H9 (cell line): ENCODE results near the gene LMNTD2. TPM values are rescaled to one million over a fixed set of nuclear protein-coding genes. Genes with fewer than 3 reads are reported as not detected.

Experiments
- DNase-seq: peaks from one replicate; pipeline ENCODE4 v3.0.0-alpha.2; 2017
- H2AFZ ChIP-seq: one replicate; pipeline ENCODE4 v1.6.1; 2013; ENCODE audit warnings: mild to moderate bottlenecking, low read length, control low read depth, moderate library complexity
- H2AK5ac ChIP-seq: 2 replicates; pipeline ENCODE4 v1.6.1; 2013; ENCODE audit warnings: low read length, control low read depth, mixed read lengths; ENCODE audit not compliant: insufficient read length
- H2BK120ac ChIP-seq: one replicate; pipeline ENCODE4 v1.6.1; 2013; ENCODE audit warnings: low read depth, mild to moderate bottlenecking, low read length, control low read depth, inconsistent platforms; ENCODE audit not compliant: poor library complexity, severe bottlenecking
- H2BK12ac ChIP-seq: 2 replicates; pipeline ENCODE4 v1.6.1; 2013; ENCODE audit warnings: low read length, control low read depth, mixed read lengths, low read depth; ENCODE audit not compliant: insufficient read length
- H2BK15ac ChIP-seq: 2 replicates; pipeline ENCODE4 v1.6.1; 2013; ENCODE audit warnings: low read depth, low read length, control low read depth
- H2BK20ac ChIP-seq: one replicate; pipeline ENCODE4 v1.6.1; 2013; ENCODE audit warnings: low read depth, mild to moderate bottlenecking, low read length, control low read depth, inconsistent platforms; ENCODE audit not compliant: poor library complexity, severe bottlenecking
- H2BK5ac ChIP-seq: 2 replicates; pipeline ENCODE4 v1.6.1; 2013; ENCODE audit warnings: low read length, control low read depth, mixed read lengths; ENCODE audit not compliant: insufficient read length
- H3K14ac ChIP-seq: 2 replicates; pipeline ENCODE4 v1.6.1; 2013; ENCODE audit warnings: low read length, control low read depth; ENCODE audit not compliant: insufficient read depth
- H3K18ac ChIP-seq: 2 replicates; pipeline ENCODE4 v1.6.1; 2013; ENCODE audit warnings: low read depth, mild to moderate bottlenecking, mixed read lengths, low read length, control low read depth; ENCODE audit not compliant: insufficient read length
- H3K23ac ChIP-seq: 2 replicates; pipeline ENCODE4 v1.6.1; 2013; ENCODE audit warnings: low read length, control low read depth, mixed read lengths, low read depth; ENCODE audit not compliant: insufficient read length
- H3K23me2 ChIP-seq: 2 replicates; pipeline ENCODE4 v1.6.1; 2013; ENCODE audit warnings: low read depth, mild to moderate bottlenecking, mixed read lengths, low read length, control low read depth; ENCODE audit not compliant: insufficient read length, poor library complexity, severe bottlenecking
- H3K27ac ChIP-seq: 2 replicates; pipeline ENCODE4 v1.5.1; 2013; ENCODE audit warnings: low read length, control low read depth, mixed read lengths, low read depth; ENCODE audit not compliant: insufficient read length
- H3K27me3 ChIP-seq: 2 replicates; pipeline ENCODE4 v1.6.1; 2013; ENCODE audit warnings: low read length, control low read depth, inconsistent platforms; ENCODE audit not compliant: insufficient read depth
- H3K4ac ChIP-seq: 2 replicates; pipeline ENCODE4 v1.6.1; 2013; ENCODE audit warnings: low read depth, mild to moderate bottlenecking, control low read depth, inconsistent platforms, low read length, moderate library complexity
- H3K4me1 ChIP-seq: 2 replicates; pipeline ENCODE4 v1.6.1; 2013; ENCODE audit warnings: low read length, control low read depth, inconsistent platforms; ENCODE audit not compliant: insufficient read depth
- H3K4me2 ChIP-seq: 2 replicates; pipeline ENCODE4 v1.6.1; 2013; ENCODE audit warnings: low read length, control low read depth, mixed read lengths; ENCODE audit not compliant: insufficient read length, insufficient read depth
- H3K56ac ChIP-seq: 2 replicates; pipeline ENCODE4 v1.6.1; 2013; ENCODE audit warnings: low read depth, mild to moderate bottlenecking, mixed read lengths, low read length, control low read depth; ENCODE audit not compliant: insufficient read length
- H3K79me1 ChIP-seq: 2 replicates; pipeline ENCODE4 v1.6.1; 2013; ENCODE audit warnings: low read depth, mild to moderate bottlenecking, moderate library complexity, low read length, control low read depth, inconsistent platforms; ENCODE audit not compliant: insufficient read depth, poor library complexity, severe bottlenecking
- H3K79me2 ChIP-seq: 2 replicates; pipeline ENCODE4 v1.6.1; 2013; ENCODE audit warnings: low read length, control low read depth, inconsistent platforms; ENCODE audit not compliant: insufficient read depth
- H3K9ac ChIP-seq: 2 replicates; pipeline ENCODE4 v1.6.1; 2013; ENCODE audit warnings: low read length, control low read depth, mixed read lengths; ENCODE audit not compliant: insufficient read length; ENCODE audit errors: extremely low read depth
- H3K9me3 ChIP-seq: one replicate; pipeline ENCODE4 v1.6.1; 2013; ENCODE audit warnings: low read depth, low read length, inconsistent platforms; ENCODE audit not compliant: control insufficient read depth
- H3T11ph ChIP-seq: one replicate; pipeline ENCODE4 v1.6.1; 2013; ENCODE audit warnings: mild to moderate bottlenecking, low read length, control low read depth, inconsistent platforms
- H4K20me1 ChIP-seq: one replicate; pipeline ENCODE4 v1.6.1; 2013; ENCODE audit not compliant: control insufficient read depth, insufficient read length, insufficient read depth
- H4K5ac ChIP-seq: 2 replicates; pipeline ENCODE4 v1.6.1; 2013; ENCODE audit warnings: low read depth, mild to moderate bottlenecking, mixed read lengths, low read length, control low read depth; ENCODE audit not compliant: insufficient read length
- H4K8ac ChIP-seq: replicated peaks from 2 replicates; pipeline ENCODE4 v1.6.1; 2013; ENCODE audit warnings: low read length, control low read depth, mixed read lengths, low read depth; ENCODE audit not compliant: insufficient read length
- H4K91ac ChIP-seq: 2 replicates; pipeline ENCODE4 v1.6.1; 2013; ENCODE audit warnings: low read depth, mild to moderate bottlenecking, moderate library complexity, mixed read lengths, low read length, control low read depth; ENCODE audit not compliant: insufficient read length
- H3K27ac Mint-ChIP-seq, 3 experiments: 2 replicates in 2 of 3; 3 replicates in 1 of 3; pipeline ENCODE4 v1.8.0; 2020 to 2021; ENCODE audit warnings: mixed read lengths in 3 of 3, mild to moderate bottlenecking in 1 of 3, moderate library complexity in 1 of 3
- H3K27me3 Mint-ChIP-seq: 2 replicates; pipeline ENCODE4 v1.8.0; 2021; ENCODE audit warnings: low read depth, mild to moderate bottlenecking, moderate library complexity, mixed read lengths
- H3K36me3 Mint-ChIP-seq, 3 experiments: 2 replicates in 2 of 3; 3 replicates in 1 of 3; pipeline ENCODE4 v1.8.0; 2020 to 2021; ENCODE audit warnings: low read depth in 3 of 3, mixed read lengths in 3 of 3; ENCODE audit not compliant: insufficient read depth in 1 of 3
- H3K4me1 Mint-ChIP-seq, 2 experiments: 2 replicates each; pipeline ENCODE4 v1.8.0; 2020; ENCODE audit warnings: mixed read lengths in 2 of 2
- H3K4me3 Mint-ChIP-seq, 2 experiments: 2 replicates in 1 of 2; 3 replicates in 1 of 2; pipeline ENCODE4 v1.8.0; 2020 to 2021; ENCODE audit warnings: mild to moderate bottlenecking in 2 of 2, mixed read lengths in 2 of 2, moderate library complexity in 1 of 2
- H3K9me3 Mint-ChIP-seq, 2 experiments: 2 replicates in 1 of 2; 3 replicates in 1 of 2; pipeline ENCODE4 v1.8.0; 2020; ENCODE audit warnings: mild to moderate bottlenecking in 2 of 2, mixed read lengths in 2 of 2, moderate library complexity in 1 of 2
- WGBS: extraction: QIAGEN DNeasy Blood & Tissue Kit; methylation state at CpG from one replicate; pipeline ENCODE4 v1.1.7; 2013; ENCODE audit warnings: missing lambda C conversion rate, low lambda C conversion rate, mixed read lengths; ENCODE audit not compliant: insufficient read length; ENCODE audit errors: extremely low coverage; 5-methylcytosine and 5-hydroxymethylcytosine counted together
- total RNA-seq: library from RNA; stranded (reverse); gene quantifications from 2 replicates; pipeline ENCODE4 v1.2.1, GENCODE V29; 2021
- TF ChIP-seq, protein P1 (sequence below): fragments of 200-600 bp; sonication (generic); conservative IDR thresholded peaks from 3 replicates; pipeline ENCODE4 v1.8.0; 2021; ENCODE audit warnings: antibody characterized with exemption, mild to moderate bottlenecking

LMNTD2 gene
- total RNA-seq, 1 experiment from 2014 or later = 4.7 TPM

DNA sequence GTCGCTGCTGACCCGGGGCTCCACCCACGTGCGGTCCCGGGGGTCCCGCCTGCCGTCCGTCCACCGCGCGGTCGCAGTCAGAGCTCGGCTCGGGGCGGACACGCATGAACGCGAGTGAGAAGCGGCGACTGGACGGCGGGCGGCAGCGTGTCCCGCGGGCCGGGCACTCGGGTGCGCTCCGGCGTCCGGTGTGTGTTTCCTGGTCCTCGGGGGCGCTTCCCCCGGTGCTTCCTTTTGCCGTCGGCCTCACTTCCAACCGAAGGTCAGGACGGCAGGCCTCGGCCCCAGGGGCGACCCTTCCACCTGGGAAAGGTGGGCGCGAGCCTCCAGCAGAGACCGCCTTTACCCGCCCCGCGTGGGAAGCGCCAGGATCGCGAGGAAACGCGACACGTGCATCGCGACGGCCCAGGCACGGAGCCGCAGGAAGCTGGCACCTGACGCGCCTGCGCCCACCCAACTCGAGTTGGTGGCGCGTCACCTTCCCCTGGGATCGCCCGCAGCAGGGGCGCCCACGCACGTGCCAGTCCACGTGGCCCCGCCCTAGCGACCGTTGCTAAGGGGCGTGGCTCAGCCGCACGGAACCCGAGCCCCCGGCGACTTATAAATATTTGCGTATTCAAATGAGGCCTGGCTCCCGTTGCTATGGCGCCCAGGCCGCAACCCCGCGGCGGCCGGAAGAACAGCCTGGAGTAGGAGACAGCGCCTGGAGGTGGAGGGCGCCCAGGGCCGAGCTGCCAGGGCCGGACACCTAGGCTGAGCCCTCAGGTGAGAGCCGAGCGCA lies 23.5 kb downstream of the LMNTD2 start, which contains the start of gene LRRC56:
Gene LRRC56 (plus strand): TSS at position 687 of the 781 bp plus-strand sequence. CDS start 3,158 bp downstream, outside the sequence.
- H3K14ac ChIP-seq = peak within 1 kb of the TSS; percentile 89
- no peak within 1 kb of the TSS for H2AK5ac ChIP-seq
- no peak within 1 kb of the TSS for H2BK120ac ChIP-seq
- H3K4me2 ChIP-seq = peak within 1 kb of the TSS; percentile 41
- Mint-ChIP-seq H3K36me3 (peaks cover 2 to 13% (median 5%) of the 10 kb centered on the region in 3 experiments; a peak in 5 of 7 replicates), H3K4me1 (peaks cover 6 to 11% of the 10 kb centered on the region in 2 experiments; a peak in 2 of 4 replicates), H3K9me3 (peaks cover 0 to 2% of the 10 kb centered on the region in 2 experiments; a peak in 1 of 5 replicates), H3K27me3 (peaks cover 16% of the 10 kb centered on the region), H3K27ac (no peak within 1 kb of the TSS), H3K4me3 (peak within 1 kb of the TSS; percentile 76 to 94)
- no peaks in the 10 kb centered on the region for H3K79me1 ChIP-seq
- H3K9ac ChIP-seq = no peak within 1 kb of the TSS
- H3K27me3 ChIP-seq = no peaks in the 10 kb centered on the region
- H4K5ac ChIP-seq = no peak within 1 kb of the TSS
- no peak within 1 kb of the TSS for H2BK12ac ChIP-seq
- no peak within 1 kb of the TSS for H4K91ac ChIP-seq
- no peak within 1 kb of the TSS for H3K56ac ChIP-seq
- peak; percentile 89 for DNase-seq
- no peaks in the 10 kb centered on the region for H4K20me1 ChIP-seq
- H3K23me2 ChIP-seq = peaks cover 19% of the 10 kb centered on the region
- no peak within 1 kb of the TSS for H3K27ac ChIP-seq
- H3T11ph ChIP-seq = no peak within 1 kb of the TSS
- no peak within 1 kb of the TSS for H3K4ac ChIP-seq
- no CpG with 5 or more reads among the region's 93 CpGs for WGBS
- H3K23ac ChIP-seq = no peak within 1 kb of the TSS
- peak within 1 kb of the TSS; percentile 55 for H3K18ac ChIP-seq
- H4K8ac ChIP-seq = no peak within 1 kb of the TSS
- no peak within 1 kb of the TSS for H2AFZ ChIP-seq
- TF ChIP-seq, protein P1, sequence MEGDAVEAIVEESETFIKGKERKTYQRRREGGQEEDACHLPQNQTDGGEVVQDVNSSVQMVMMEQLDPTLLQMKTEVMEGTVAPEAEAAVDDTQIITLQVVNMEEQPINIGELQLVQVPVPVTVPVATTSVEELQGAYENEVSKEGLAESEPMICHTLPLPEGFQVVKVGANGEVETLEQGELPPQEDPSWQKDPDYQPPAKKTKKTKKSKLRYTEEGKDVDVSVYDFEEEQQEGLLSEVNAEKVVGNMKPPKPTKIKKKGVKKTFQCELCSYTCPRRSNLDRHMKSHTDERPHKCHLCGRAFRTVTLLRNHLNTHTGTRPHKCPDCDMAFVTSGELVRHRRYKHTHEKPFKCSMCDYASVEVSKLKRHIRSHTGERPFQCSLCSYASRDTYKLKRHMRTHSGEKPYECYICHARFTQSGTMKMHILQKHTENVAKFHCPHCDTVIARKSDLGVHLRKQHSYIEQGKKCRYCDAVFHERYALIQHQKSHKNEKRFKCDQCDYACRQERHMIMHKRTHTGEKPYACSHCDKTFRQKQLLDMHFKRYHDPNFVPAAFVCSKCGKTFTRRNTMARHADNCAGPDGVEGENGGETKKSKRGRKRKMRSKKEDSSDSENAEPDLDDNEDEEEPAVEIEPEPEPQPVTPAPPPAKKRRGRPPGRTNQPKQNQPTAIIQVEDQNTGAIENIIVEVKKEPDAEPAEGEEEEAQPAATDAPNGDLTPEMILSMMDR = no peak
- H3K9me3 ChIP-seq = no peaks in the 10 kb centered on the region
- no peak within 1 kb of the TSS for H2BK5ac ChIP-seq
- H2BK15ac ChIP-seq = no peak within 1 kb of the TSS
- no peaks in the 10 kb centered on the region for H3K79me2 ChIP-seq
- H2BK20ac ChIP-seq = no peak within 1 kb of the TSS
- H3K4me1 ChIP-seq = no peaks in the 10 kb centered on the region
